AG04450 (cell line): Measurements from ENCODE around the gene KRTAP5-2. TPM values are rescaled to one million over a fixed set of nuclear protein-coding genes. Genes with fewer than 3 reads are reported as not detected.

Source experiments
- CTCF ChIA-PET: fragments of 300-600, 350-600 bp; formaldehyde crosslinking; extraction: SDS; loops from one replicate; lab custom pipeline; 2022; ENCODE audit warnings: antibody characterized with exemption, inconsistent platforms; lab: Charles Lee
- POLR2A ChIA-PET: fragments of 350-600 bp; formaldehyde crosslinking; extraction: SDS; loops from one replicate; lab custom pipeline; 2021; ENCODE audit warnings: antibody characterized with exemption, inconsistent platforms; lab: Yijun Ruan, JAX
- DNase-seq: peaks from one replicate; pipeline ENCODE4 v3.0.0-alpha.2; 2011; ENCODE audit warnings: low read depth, low spot score
- H3K27ac ChIP-seq: one replicate; pipeline ENCODE4 v1.5.1; 2012; ENCODE audit warnings: low read depth, low read length, control low read depth
- H3K27me3 ChIP-seq: one replicate; pipeline ENCODE4 v1.6.0; 2012; ENCODE audit warnings: low read length; ENCODE audit not compliant: control insufficient read depth, insufficient read depth
- H3K4me3 ChIP-seq: 2 replicates; pipeline ENCODE4 v1.5.1; 2011; ENCODE audit warnings: mild to moderate bottlenecking, low read depth, low read length, control low read depth
- H3K9me3 ChIP-seq: 2 replicates; pipeline ENCODE4 v1.5.1; 2012; ENCODE audit warnings: low read length; ENCODE audit not compliant: control insufficient read depth, insufficient read depth
- CTCF ChIP-seq: IDR thresholded peaks from 2 replicates; pipeline ENCODE4 v1.5.1; 2011; ENCODE audit warnings: low read depth, low read length, control low read depth, inconsistent platforms
- polyA plus RNA-seq: library from polyadenylated mRNA; depleted of rRNA; stranded (reverse); fragments of >200 nt; gene quantifications from 2 replicates; pipeline ENCODE4 v1.2.3, GENCODE V29; 2011

The KRTAP5-2 gene
- polyA plus RNA-seq, 1 experiment: not detected

GRCh38 chr11:1563697-1564534, 34.2 kb downstream of the KRTAP5-2 start:
- Histone ChIP-seq H3K9me3 (no peaks in the 10 kb centered on the region), H3K27ac (no peak overlapping the region), H3K27me3 (no peaks in the 10 kb centered on the region), H3K4me3 (no peak overlapping the region)
- ChIA-PET CTCF (interaction anchor here (1.8 to 2.5 kb wide), 3 partner anchors 11 to 31 kb away, joined by 7 to 14 read pairs (median 9); no protein-coding TSS in a partner anchor), POLR2A (no interaction called here)
- DNase-seq: no peak
- no peak for TF ChIP-seq CTCF

- POLR2A ChIA-PET: no interaction called here
- DNase-seq: no peak
- Histone ChIP-seq H3K27ac (no peak overlapping the region), H3K27me3 (no peaks in the 10 kb centered on the region), H3K9me3 (no peaks in the 10 kb centered on the region), H3K4me3 (no peak overlapping the region)
- no peak for TF ChIP-seq CTCF
- CTCF ChIA-PET: no interaction called here
These were observed 34.9 kb downstream of the KRTAP5-2 start for GRCh38 chr11:1563149-1563638.

GRCh38 chr11:1562469-1563148, 35.5 kb downstream of the KRTAP5-2 start:
- H3K27me3 ChIP-seq: no peaks in the 10 kb centered on the region
- TF ChIP-seq CTCF: no peak
- no peaks in the 10 kb centered on the region for H3K9me3 ChIP-seq
- no peak overlapping the region for H3K27ac ChIP-seq
- CTCF ChIA-PET: no interaction called here
- no peak for DNase-seq
- no peak overlapping the region for H3K4me3 ChIP-seq
- POLR2A ChIA-PET: no interaction called here

- H3K4me3 ChIP-seq: no peak overlapping the region
- TF ChIP-seq CTCF: no peak
- no peaks in the 10 kb centered on the region for H3K9me3 ChIP-seq
- DNase-seq: no peak
- ChIA-PET CTCF (no interaction called here), POLR2A (no interaction called here)
- H3K27ac ChIP-seq: no peak overlapping the region
- H3K27me3 ChIP-seq: no peaks in the 10 kb centered on the region
These were observed 36.1 kb downstream of the KRTAP5-2 start for GRCh38 chr11:1561955-1562354.

- Histone ChIP-seq H3K27ac (no peak overlapping the region), H3K4me3 (no peak overlapping the region), H3K9me3 (no peaks in the 10 kb centered on the region), H3K27me3 (no peaks in the 10 kb centered on the region)
- POLR2A ChIA-PET: no interaction called here
- CTCF ChIA-PET: no interaction called here
- TF ChIP-seq CTCF: no peak
- no peak for DNase-seq
These were observed 36.8 kb downstream of the KRTAP5-2 start for GRCh38 chr11:1561266-1561665.
